Neuron (in vitro differentiated cells): ENCODE measurements around the gene WFIKKN2.

Experiments
- H2AFZ ChIP-seq: one replicate; pipeline ENCODE4 v1.6.1; 2013; ENCODE audit warnings: low read depth, mild to moderate bottlenecking, inconsistent platforms, low read length, moderate library complexity
- H3K27me3 ChIP-seq: one replicate; pipeline ENCODE4 v1.6.1; 2013; ENCODE audit warnings: low read length; ENCODE audit not compliant: insufficient read depth
- H3K36me3 ChIP-seq: one replicate; pipeline ENCODE4 v1.6.1; 2013; ENCODE audit warnings: low read length; ENCODE audit not compliant: insufficient read depth
- H3K4me1 ChIP-seq: one replicate; pipeline ENCODE4 v1.6.1; 2013; ENCODE audit warnings: low read length; ENCODE audit not compliant: insufficient read depth
- H3K4me3 ChIP-seq: 2 replicates; pipeline ENCODE4 v1.5.1; 2013; ENCODE audit warnings: mild to moderate bottlenecking, low read length, moderate library complexity
- H3K9me3 ChIP-seq: one replicate; pipeline ENCODE4 v1.6.1; 2013; ENCODE audit warnings: low read length

Gene WFIKKN2

DNA sequence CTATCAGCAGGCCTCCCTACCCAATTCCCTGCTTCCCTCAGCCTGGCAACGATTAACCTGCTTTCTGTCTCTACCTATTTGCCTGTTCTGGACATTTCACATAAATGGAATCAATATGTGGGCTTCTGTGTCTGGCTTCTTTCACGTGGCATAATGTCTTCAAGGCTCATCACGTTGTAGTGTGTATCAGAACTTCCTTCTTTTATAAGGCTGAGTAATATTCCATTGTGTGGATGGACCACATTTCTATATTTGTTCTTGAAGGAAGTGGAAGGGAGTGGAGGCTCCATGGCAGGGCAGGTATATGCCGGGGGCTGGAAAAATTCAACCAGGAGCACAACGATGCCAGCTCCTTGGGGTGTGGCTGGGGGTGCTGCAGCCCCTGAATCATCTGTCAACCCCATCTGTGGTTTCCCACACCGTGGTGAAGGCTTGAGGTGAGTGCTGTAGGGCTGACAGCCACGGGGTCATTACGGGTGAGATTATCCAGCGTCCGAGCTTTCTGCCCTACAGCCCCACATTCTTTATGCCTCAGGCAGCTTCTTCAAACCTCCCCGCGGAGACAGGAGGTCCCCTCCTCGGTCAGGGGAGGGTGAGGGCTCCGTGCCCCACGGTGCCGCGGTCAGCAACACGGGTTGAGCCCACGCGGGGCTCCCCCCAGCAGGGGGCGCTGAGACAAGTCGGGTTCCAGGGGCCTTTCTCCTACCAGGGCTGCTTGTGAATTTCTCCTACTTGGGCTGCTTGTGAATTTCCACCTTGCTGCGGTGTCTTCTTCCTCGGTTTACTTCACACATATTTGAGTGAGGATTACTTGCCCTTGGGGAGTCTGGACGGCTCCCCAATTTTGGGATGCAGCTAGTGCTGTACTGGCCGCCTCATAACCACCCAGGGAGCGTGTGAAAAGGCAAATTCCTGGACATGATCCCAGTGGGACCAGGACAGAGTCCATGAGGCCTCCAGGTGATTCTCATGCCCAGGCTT, 18.3 kb upstream of the WFIKKN2 start:
- H3K4me3 ChIP-seq: no peak overlapping the region
- no peaks in the 10 kb centered on the region for H3K4me1 ChIP-seq
- H3K36me3 ChIP-seq: no peaks in the 10 kb centered on the region
- no peak overlapping the region for H2AFZ ChIP-seq
- H3K9me3 ChIP-seq: peaks cover 2% of the 10 kb centered on the region
- no peaks in the 10 kb centered on the region for H3K27me3 ChIP-seq

DNA sequence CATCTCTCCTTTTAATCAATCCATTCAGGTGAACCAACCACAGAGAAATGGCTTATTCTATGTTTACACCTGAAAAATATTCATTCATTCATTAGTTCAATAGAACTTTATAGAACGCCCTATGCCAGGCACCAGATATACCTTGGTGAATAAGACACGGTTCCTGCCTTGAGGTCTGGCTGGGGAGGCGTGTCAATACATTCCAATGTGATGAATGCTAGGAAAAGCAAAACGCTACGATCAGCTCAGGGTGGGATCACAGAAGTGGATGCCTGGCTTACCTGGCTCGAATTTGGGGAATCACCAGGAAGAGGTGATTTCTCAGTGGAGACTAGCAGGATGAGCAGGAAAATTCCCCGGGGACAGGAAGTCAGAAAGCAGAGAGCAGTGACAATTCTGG, 17.5 kb upstream of the WFIKKN2 start:
- Histone ChIP-seq H3K9me3 (peaks cover 2% of the 10 kb centered on the region), H3K4me1 (no peaks in the 10 kb centered on the region), H3K4me3 (no peak overlapping the region), H3K36me3 (no peaks in the 10 kb centered on the region), H3K27me3 (no peaks in the 10 kb centered on the region), H2AFZ (no peak overlapping the region)

DNA sequence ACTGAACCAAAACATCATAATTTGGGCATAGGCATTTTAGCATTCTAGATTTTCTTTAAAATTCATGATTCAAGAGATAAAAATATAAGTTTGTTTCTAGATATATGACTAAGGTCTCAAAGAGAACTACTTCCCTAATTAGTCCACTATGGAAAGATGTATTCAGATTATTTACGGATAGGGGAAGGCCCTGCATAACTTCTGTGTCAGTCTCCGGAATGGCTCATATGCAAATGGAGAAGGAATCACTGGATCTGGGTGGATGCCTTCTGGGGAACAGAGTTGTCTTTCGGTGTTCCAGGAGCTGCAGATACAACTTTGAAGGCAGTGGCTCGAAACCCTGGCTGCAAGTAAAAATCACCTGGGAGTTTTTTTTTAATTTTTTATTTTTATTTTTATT, 17.1 kb upstream of the WFIKKN2 start:
- no peaks in the 10 kb centered on the region for H3K36me3 ChIP-seq
- no peaks in the 10 kb centered on the region for H3K4me1 ChIP-seq
- no peak overlapping the region for H3K4me3 ChIP-seq
- H3K27me3 ChIP-seq: no peaks in the 10 kb centered on the region
- H3K9me3 ChIP-seq: peaks cover 2% of the 10 kb centered on the region
- H2AFZ ChIP-seq: no peak overlapping the region

DNA sequence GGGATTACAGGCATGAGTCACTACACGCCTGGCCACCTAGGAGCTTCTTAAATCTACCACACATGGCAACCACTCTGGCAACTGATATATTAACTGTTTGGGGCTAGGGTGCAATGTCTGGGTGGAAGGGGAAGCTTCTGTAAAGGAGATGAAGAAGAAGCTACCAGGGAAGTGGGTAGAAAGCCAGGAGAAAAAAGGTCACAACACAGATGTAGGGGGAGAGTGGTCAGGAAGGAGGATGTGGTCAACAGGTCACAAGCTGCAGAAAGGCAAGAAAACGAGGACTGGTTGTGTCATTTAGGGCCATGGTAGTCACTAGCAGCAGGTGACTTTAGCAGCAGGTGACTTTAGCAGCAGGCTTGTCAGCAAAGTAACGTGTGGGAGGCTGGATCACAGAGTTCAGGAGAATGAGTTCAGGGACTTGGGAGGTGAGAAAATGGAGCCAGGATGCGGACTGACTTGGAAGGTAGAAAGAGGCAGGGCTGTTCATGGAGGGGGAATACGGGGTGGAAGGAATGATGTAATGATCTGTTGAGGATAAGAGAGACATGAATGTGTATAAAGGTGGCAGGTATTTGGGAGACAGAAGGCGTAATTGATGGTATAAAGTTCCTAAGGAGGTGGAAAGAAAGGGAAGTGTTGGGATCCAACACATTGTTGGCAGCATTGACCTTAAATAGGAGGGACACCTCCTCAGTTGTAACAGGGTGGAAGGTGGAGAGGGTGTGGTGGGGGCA, 16.3 kb upstream of the WFIKKN2 start:
- Histone ChIP-seq H3K9me3 (peaks cover 2% of the 10 kb centered on the region), H3K4me3 (no peak overlapping the region), H3K27me3 (no peaks in the 10 kb centered on the region), H2AFZ (no peak overlapping the region), H3K36me3 (no peaks in the 10 kb centered on the region), H3K4me1 (no peaks in the 10 kb centered on the region)

DNA sequence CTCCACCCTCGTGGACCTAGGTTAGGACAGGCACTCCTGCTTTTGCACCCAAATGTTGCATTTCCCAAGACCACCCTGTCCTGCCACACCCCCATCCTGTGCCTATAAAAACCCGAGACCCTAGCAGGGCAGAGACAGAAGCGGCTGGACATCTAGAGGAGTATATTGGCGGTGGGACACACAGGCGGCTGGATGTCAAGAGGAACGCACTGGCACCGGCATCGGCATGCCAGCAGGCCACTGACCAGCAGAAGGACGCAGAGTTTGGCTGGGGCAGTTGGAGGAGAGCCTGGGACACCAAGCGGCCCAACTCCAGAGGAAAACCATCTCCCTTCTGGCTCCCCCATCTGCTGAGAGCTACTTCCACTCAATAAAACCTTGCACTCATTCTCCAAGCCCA, 14.7 kb upstream of the WFIKKN2 start:
- Histone ChIP-seq H2AFZ (no peak overlapping the region), H3K4me1 (no peaks in the 10 kb centered on the region), H3K4me3 (no peak overlapping the region), H3K27me3 (no peaks in the 10 kb centered on the region), H3K9me3 (peaks cover 2% of the 10 kb centered on the region), H3K36me3 (no peaks in the 10 kb centered on the region)

DNA sequence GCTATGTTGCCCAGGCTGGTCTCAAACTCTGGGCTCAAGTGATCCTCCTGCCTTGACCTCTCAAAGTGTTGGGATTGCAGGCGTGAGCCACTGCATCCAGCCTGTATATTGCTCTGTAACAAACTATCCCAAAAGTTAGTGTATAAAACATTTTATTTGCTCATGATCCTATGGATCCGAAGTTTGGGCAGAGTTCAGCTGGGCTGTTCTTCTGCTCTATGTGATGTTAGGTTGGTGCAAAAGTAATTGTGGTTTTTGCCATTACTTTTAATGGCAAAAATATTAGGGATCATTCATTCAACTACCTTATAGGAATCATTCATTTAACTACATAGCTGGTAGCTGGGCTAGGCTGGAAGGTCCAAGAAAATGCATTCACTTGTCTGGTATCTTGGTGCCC, 12.8 kb upstream of the WFIKKN2 start:
- no peak overlapping the region for H3K4me3 ChIP-seq
- no peaks in the 10 kb centered on the region for H3K36me3 ChIP-seq
- no peaks in the 10 kb centered on the region for H3K4me1 ChIP-seq
- H2AFZ ChIP-seq: no peak overlapping the region
- H3K9me3 ChIP-seq: peaks cover 2% of the 10 kb centered on the region
- no peaks in the 10 kb centered on the region for H3K27me3 ChIP-seq

DNA sequence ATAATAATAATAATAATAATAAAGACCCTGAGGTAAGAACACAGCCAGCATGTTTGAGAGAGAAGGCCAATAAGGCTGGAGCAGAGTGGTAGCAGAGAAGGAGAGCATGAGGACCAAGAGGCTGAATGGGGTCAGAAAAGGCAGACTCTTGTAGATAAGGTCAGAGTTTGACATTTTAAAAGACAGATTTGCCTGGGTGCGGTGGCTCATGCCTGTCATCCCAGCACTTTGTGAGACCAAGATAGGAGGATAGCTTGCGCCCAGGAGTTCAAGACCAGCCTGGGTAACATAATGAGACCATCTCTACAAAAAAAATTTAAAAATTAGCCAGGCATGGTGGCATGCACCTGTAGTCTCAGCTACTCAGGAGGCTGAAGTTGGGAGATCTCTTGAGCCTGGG, 11.0 kb upstream of the WFIKKN2 start:
- peaks cover 2% of the 10 kb centered on the region for H3K9me3 ChIP-seq
- H2AFZ ChIP-seq: no peak overlapping the region
- H3K4me1 ChIP-seq: peaks cover 4% of the 10 kb centered on the region
- no peaks in the 10 kb centered on the region for H3K36me3 ChIP-seq
- peaks cover 4% of the 10 kb centered on the region for H3K27me3 ChIP-seq
- H3K4me3 ChIP-seq: no peak overlapping the region

DNA sequence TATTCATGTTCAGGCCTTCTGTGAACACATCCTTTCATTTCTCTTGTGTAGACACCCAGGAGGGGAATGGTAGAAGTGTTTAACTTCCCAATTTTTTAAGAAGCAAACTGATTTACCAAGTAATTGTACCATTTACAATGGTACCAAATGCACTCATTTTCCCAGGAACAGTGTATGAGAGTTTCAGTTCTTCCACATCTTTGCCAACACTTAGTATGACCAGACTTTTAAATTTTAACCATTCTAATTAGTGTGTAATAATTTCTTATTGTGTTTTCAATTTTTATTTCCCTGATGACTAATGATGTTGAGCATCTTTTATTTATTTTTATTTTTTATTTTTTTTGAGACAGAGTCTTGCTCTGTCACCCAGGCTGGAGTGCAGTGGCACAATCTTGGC, 10.2 kb upstream of the WFIKKN2 start:
- H3K9me3 ChIP-seq: peaks cover 2% of the 10 kb centered on the region
- H3K4me3 ChIP-seq: no peak overlapping the region
- H3K4me1 ChIP-seq: peaks cover 10% of the 10 kb centered on the region
- no peak overlapping the region for H2AFZ ChIP-seq
- peaks cover 4% of the 10 kb centered on the region for H3K27me3 ChIP-seq
- no peaks in the 10 kb centered on the region for H3K36me3 ChIP-seq

DNA sequence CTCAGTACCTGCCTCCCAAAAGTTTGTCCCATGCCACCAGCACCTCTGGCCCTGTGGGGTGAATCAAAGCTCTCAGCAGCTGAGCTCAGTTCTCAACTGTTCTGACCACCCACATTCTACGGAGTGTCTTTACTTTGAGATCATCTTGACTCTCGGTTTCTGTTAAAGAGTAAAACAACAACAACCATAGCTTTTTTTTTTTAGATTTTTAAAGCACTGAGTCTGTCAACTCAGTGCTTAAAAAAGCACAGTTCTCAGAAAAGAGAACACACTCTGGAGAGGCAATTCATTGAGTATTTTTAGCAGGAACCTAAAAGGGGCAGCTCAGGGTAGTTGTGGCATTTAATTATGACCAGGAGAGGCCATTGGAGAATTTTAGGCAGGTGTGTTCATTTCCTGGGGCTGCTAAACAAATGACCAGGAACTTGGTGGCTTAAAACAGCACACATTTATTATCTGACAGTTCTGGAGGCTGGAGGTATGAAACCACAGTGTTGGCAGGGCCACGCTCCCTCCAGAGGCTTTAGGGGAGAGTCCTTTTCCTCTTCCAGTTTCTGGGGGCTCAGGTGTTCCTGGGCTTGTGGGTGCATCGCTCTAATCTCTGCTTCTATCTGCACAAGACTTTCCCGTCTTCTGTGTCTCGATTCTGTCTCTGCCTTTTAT, 6.7 kb upstream of the WFIKKN2 start:
- Histone ChIP-seq H3K4me3 (no peak overlapping the region), H2AFZ (no peak overlapping the region), H3K4me1 (peaks cover 27% of the 10 kb centered on the region), H3K9me3 (no peaks in the 10 kb centered on the region), H3K27me3 (peaks cover 9% of the 10 kb centered on the region), H3K36me3 (no peaks in the 10 kb centered on the region)

DNA sequence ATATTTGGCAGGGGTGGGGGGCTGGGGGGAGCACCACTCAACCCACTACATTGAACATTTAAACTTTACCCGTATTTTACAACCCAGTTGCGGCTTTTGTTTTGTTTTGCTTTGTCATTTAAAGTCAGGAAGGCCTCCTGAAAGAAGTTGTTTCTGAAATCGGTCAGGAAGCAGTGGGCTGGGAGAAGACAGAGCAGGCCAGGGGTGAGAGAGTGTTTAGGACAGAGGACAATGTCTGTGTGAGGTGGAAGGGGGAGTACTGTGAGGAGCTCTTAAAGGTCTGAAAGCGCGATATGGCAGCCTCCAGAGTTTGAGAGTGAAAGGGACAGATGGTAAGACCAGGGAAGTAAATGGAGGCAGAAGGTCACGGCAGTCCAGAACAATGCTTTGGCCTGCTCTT, 6.1 kb upstream of the WFIKKN2 start:
- Histone ChIP-seq H3K36me3 (no peaks in the 10 kb centered on the region), H3K4me1 (peaks cover 28% of the 10 kb centered on the region), H3K9me3 (no peaks in the 10 kb centered on the region), H3K27me3 (peaks cover 9% of the 10 kb centered on the region), H3K4me3 (no peak overlapping the region), H2AFZ (no peak overlapping the region)

DNA sequence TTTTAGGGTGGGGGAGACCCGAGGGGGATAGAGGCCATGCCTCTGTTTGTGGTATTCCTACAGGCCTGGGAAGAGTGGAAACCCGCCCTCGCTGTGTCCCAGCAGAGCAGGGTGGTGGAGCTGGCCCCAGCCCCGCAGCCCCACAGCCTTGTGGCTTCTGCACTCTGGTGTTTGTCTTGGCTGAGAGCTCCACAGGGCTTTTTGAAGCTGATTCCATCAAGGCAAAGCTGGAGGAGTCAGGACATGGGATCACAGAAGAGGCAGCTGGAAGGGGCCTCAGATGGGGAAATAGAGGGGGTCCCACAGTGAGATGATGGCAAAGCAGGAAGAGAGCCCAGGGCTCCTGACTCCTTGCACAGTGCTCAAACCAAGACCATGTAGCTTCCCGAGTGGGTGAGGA, 5.0 kb upstream of the WFIKKN2 start:
- Histone ChIP-seq H3K27me3 (peaks cover 13% of the 10 kb centered on the region), H3K4me1 (peaks cover 38% of the 10 kb centered on the region), H2AFZ (no peak overlapping the region), H3K9me3 (no peaks in the 10 kb centered on the region), H3K36me3 (no peaks in the 10 kb centered on the region), H3K4me3 (no peak overlapping the region)

DNA sequence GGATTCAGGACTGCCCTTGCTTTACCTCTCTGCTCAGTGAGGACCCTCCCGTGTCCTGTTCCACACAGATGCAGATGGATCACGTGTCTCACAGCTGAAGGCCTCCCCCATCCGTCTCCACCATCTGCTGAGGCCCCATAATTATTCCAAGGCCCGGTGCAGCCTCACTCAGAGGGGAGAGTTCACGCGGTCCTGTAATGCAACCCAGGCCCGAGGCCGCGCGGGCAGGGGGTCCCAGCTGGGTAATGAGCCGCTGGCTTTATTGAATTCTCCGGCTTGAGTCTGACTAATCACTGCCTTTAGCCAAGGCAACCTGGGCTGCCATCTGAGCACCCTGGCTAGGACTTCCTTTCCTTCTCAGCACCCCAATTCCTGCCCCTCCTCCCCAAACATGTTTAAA, 4.4 kb upstream of the WFIKKN2 start:
- H3K9me3 ChIP-seq: no peaks in the 10 kb centered on the region
- H3K27me3 ChIP-seq: peaks cover 15% of the 10 kb centered on the region
- H2AFZ ChIP-seq: no peak overlapping the region
- H3K4me3 ChIP-seq: no peak overlapping the region
- no peaks in the 10 kb centered on the region for H3K36me3 ChIP-seq
- peaks cover 43% of the 10 kb centered on the region for H3K4me1 ChIP-seq

DNA sequence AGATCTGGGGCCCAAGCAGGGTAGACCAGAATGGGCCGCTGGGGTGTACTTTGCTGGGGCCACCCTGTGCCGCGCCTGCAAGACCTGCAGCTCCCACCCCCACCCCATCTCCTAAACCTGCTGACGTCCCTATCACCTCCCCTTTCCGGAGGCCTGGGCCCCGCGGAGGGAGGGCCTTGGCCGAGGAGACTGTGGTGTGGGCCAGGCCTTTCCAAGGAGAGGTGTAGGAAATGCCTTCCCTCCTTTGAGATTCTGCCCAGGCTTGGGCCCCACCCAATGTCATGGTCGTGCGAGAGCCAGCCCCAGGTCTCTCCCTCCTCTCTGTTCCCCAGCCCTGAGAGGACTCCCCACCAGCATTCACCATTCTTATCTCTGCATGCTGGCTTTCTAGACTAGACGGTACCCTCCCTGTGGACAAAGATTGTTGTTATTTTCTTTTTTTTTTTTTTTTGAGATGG, 3.9 kb upstream of the WFIKKN2 start:
- Histone ChIP-seq H3K4me3 (no peak overlapping the region), H3K4me1 (peaks cover 43% of the 10 kb centered on the region), H3K36me3 (no peaks in the 10 kb centered on the region), H2AFZ (no peak overlapping the region), H3K9me3 (no peaks in the 10 kb centered on the region), H3K27me3 (peaks cover 17% of the 10 kb centered on the region)
